Endodermal cell (in vitro differentiated cells): ENCODE results near the gene KIAA1217. TPM values are rescaled to one million over a fixed set of nuclear protein-coding genes. Genes with fewer than 3 reads are reported as not detected.

Source experiments
- DNase-seq: peaks from one replicate; pipeline ENCODE4 v3.0.0-alpha.2; 2017
- H3K27ac ChIP-seq: 2 replicates; pipeline ENCODE4 v1.5.1; 2013; ENCODE audit warnings: mild to moderate bottlenecking, low read depth, low read length, moderate library complexity
- H3K27me3 ChIP-seq: 2 replicates; pipeline ENCODE4 v1.6.1; 2013; ENCODE audit warnings: mild to moderate bottlenecking, low read length, moderate library complexity; ENCODE audit not compliant: insufficient read depth, control insufficient read depth, poor library complexity, severe bottlenecking
- H3K36me3 ChIP-seq: 2 replicates; pipeline ENCODE4 v1.7.0; 2013; ENCODE audit warnings: mild to moderate bottlenecking, low read length, moderate library complexity; ENCODE audit not compliant: control insufficient read depth, insufficient read depth
- H3K4me1 ChIP-seq: one replicate; pipeline ENCODE4 v1.7.0; 2013; ENCODE audit warnings: low read length; ENCODE audit not compliant: control insufficient read depth, insufficient read depth
- H3K4me3 ChIP-seq: 2 replicates; pipeline ENCODE4 v1.5.1; 2013; ENCODE audit warnings: mild to moderate bottlenecking, low read length, moderate library complexity
- H3K9ac ChIP-seq: 2 replicates; pipeline ENCODE4 v1.6.1; 2013; ENCODE audit warnings: mild to moderate bottlenecking, low read length, moderate library complexity; ENCODE audit not compliant: poor library complexity, severe bottlenecking; ENCODE audit errors: extremely low read depth
- H3K9me3 ChIP-seq: 2 replicates; pipeline ENCODE4 v1.6.1; 2013; ENCODE audit warnings: mild to moderate bottlenecking, low read length, moderate library complexity; ENCODE audit not compliant: control insufficient read depth
- H3K27ac Mint-ChIP-seq: 2 replicates; pipeline ENCODE4 v1.8.0; 2020; ENCODE audit warnings: mixed read lengths
- H3K27me3 Mint-ChIP-seq: 2 replicates; pipeline ENCODE4 v1.8.0; 2021; ENCODE audit warnings: mild to moderate bottlenecking, mixed read lengths; ENCODE audit not compliant: insufficient read depth
- H3K36me3 Mint-ChIP-seq: 2 replicates; pipeline ENCODE4 v1.8.0; 2020; ENCODE audit warnings: low read depth, mixed read lengths
- H3K4me1 Mint-ChIP-seq: 2 replicates; pipeline ENCODE4 v1.8.0; 2020; ENCODE audit warnings: mixed read lengths
- H3K4me3 Mint-ChIP-seq: 2 replicates; pipeline ENCODE4 v1.8.0; 2020; ENCODE audit warnings: mild to moderate bottlenecking, moderate library complexity, mixed read lengths
- H3K9me3 Mint-ChIP-seq: 2 replicates; pipeline ENCODE4 v1.8.0; 2020; ENCODE audit warnings: mild to moderate bottlenecking, mixed read lengths
- CTCF ChIP-seq: fragments of 200-600 bp; sonication (generic); conservative IDR thresholded peaks from 2 replicates; pipeline ENCODE4 v1.5.0; 2021; ENCODE audit warnings: antibody characterized with exemption, mild to moderate bottlenecking
- WGBS, 2 experiments: methylation state at CpG; one replicate each; pipeline versions ENCODE4 v1.1.5 to v1.1.7; 2013; ENCODE audit warnings: missing lambda C conversion rate in 2 of 2, mixed read lengths in 1 of 2; ENCODE audit not compliant: insufficient coverage in 1 of 2, insufficient read length in 1 of 2; 5-methylcytosine and 5-hydroxymethylcytosine counted together
- total RNA-seq, 2 donors: library from RNA; stranded (reverse); fragmentation: NEBNext Ultra II Directional in 1 of 2; extraction: Animal tissue kit (Norgen Biotek cat#: 25700) in 1 of 2; gene quantifications; 2 replicates in 1 of 2; 3 replicates in 1 of 2; pipeline ENCODE4 v1.2.1, GENCODE V29; 2021

KIAA1217 gene
- total RNA-seq, 2 donors from 2014 or later = 25.4 to 27.2 TPM

- H3K4me1 Mint-ChIP-seq = peaks cover 11% of the 10 kb centered on the region
- no peaks in the 10 kb centered on the region for H3K27me3 Mint-ChIP-seq
- H3K27ac Mint-ChIP-seq = no peak overlapping the region
Measured at GRCh38 chr10:24307116-24307515, 98.2 kb downstream of the KIAA1217 start.

GRCh38 chr10:24307696-24308485, 99.0 kb downstream of the KIAA1217 start:
- WGBS, 2 experiments = 96 to 97% methylated on average over 4 to 11 of the region's 11 CpGs

More at GRCh38 chr10:24307116-24307515, 98.2 kb downstream of the KIAA1217 start:
- H3K27me3 ChIP-seq = no peaks in the 10 kb centered on the region
- no peak for TF ChIP-seq CTCF
- H3K36me3 ChIP-seq = no peaks in the 10 kb centered on the region
- DNase-seq = no peak
- Mint-ChIP-seq H3K36me3 (peaks cover 5% of the 10 kb centered on the region), H3K9me3 (no peaks in the 10 kb centered on the region), H3K4me3 (no peak overlapping the region)
- no peak overlapping the region for H3K4me3 ChIP-seq
- H3K4me1 ChIP-seq = no peaks in the 10 kb centered on the region
- no peaks in the 10 kb centered on the region for H3K9me3 ChIP-seq
- 79 to 92% methylated on average over 4 of the region's 4 CpGs for WGBS, 2 experiments
- H3K27ac ChIP-seq = peak overlapping the region; percentile 71
- no peak overlapping the region for H3K9ac ChIP-seq

GRCh38 chr10:24310104-24310503, 101.2 kb downstream of the KIAA1217 start:
- H3K9ac ChIP-seq = no peak overlapping the region
- 91 to 95% methylated on average over 5 of the region's 5 CpGs for WGBS, 2 experiments
- no peak overlapping the region for H3K27ac ChIP-seq
- H3K4me3 ChIP-seq = no peak overlapping the region
- Mint-ChIP-seq H3K27me3 (no peaks in the 10 kb centered on the region), H3K4me3 (no peak overlapping the region), H3K36me3 (peaks cover 7% of the 10 kb centered on the region), H3K4me1 (peaks cover 15% of the 10 kb centered on the region), H3K9me3 (no peaks in the 10 kb centered on the region), H3K27ac (no peak overlapping the region)
- no peak for DNase-seq
- no peak for TF ChIP-seq CTCF
- no peaks in the 10 kb centered on the region for H3K27me3 ChIP-seq
- peaks cover under 1% of the 10 kb centered on the region for H3K36me3 ChIP-seq
- H3K9me3 ChIP-seq = no peaks in the 10 kb centered on the region
- H3K4me1 ChIP-seq = peaks cover 6% of the 10 kb centered on the region

More at GRCh38 chr10:24307696-24308485, 99.0 kb downstream of the KIAA1217 start:
- H3K4me3 ChIP-seq = no peak overlapping the region
- H3K4me3 Mint-ChIP-seq = no peak overlapping the region
- H3K4me1 ChIP-seq = no peaks in the 10 kb centered on the region
- no peaks in the 10 kb centered on the region for H3K27me3 Mint-ChIP-seq
- no peaks in the 10 kb centered on the region for H3K9me3 ChIP-seq
- no peaks in the 10 kb centered on the region for H3K9me3 Mint-ChIP-seq
- H3K36me3 Mint-ChIP-seq = peaks cover 5% of the 10 kb centered on the region
- H3K27ac ChIP-seq = peak overlapping the region; percentile 90
- no peak overlapping the region for H3K9ac ChIP-seq
- no peak for TF ChIP-seq CTCF
- no peak for DNase-seq
- no peaks in the 10 kb centered on the region for H3K27me3 ChIP-seq
- no peak overlapping the region for H3K27ac Mint-ChIP-seq
- peaks cover 11% of the 10 kb centered on the region for H3K4me1 Mint-ChIP-seq
- no peaks in the 10 kb centered on the region for H3K36me3 ChIP-seq
